ENCODE measurements around the gene AFG1L.

AFG1L gene

GRCh38 chr6:108570517-108570916 lies 275.7 kb downstream of the AFG1L start:
- TF ChIP-seq, protein P1, sequence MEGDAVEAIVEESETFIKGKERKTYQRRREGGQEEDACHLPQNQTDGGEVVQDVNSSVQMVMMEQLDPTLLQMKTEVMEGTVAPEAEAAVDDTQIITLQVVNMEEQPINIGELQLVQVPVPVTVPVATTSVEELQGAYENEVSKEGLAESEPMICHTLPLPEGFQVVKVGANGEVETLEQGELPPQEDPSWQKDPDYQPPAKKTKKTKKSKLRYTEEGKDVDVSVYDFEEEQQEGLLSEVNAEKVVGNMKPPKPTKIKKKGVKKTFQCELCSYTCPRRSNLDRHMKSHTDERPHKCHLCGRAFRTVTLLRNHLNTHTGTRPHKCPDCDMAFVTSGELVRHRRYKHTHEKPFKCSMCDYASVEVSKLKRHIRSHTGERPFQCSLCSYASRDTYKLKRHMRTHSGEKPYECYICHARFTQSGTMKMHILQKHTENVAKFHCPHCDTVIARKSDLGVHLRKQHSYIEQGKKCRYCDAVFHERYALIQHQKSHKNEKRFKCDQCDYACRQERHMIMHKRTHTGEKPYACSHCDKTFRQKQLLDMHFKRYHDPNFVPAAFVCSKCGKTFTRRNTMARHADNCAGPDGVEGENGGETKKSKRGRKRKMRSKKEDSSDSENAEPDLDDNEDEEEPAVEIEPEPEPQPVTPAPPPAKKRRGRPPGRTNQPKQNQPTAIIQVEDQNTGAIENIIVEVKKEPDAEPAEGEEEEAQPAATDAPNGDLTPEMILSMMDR (conservative IDR thresholded peaks at IDR 0.05; ENCODE audit: low read depth, low read length): no peak
- no peak overlapping the region; the same call in 1 of the 2 replicates for H3K27ac ChIP-seq
- no peak overlapping the region for H2AFZ ChIP-seq (ENCODE audit: low read depth)
- H3K9ac ChIP-seq: no peak overlapping the region
- H3K27me3 ChIP-seq (ENCODE audit: insufficient read depth, low read depth): no peaks in the 10 kb centered on the region
- peaks cover 95% of the 10 kb centered on the region for H3K4me1 ChIP-seq (ENCODE audit: low read depth, poor library complexity, severe bottlenecking)
- H4K20me1 ChIP-seq (ENCODE audit: insufficient read depth): peaks cover 27% of the 10 kb centered on the region
- peaks cover 100% of the 10 kb centered on the region for H3K79me2 ChIP-seq (ENCODE audit: insufficient read depth, low read depth)
- no peak overlapping the region for H3K4me2 ChIP-seq
- peaks cover 17% of the 10 kb centered on the region; the same call in 1 of the 2 replicates for H3K36me3 ChIP-seq (ENCODE audit: insufficient read depth)
- no peak overlapping the region for H3K4me3 ChIP-seq (IDR thresholded peaks at IDR 0.05; ENCODE audit: insufficient read depth, low read depth, low read length)

DNA sequence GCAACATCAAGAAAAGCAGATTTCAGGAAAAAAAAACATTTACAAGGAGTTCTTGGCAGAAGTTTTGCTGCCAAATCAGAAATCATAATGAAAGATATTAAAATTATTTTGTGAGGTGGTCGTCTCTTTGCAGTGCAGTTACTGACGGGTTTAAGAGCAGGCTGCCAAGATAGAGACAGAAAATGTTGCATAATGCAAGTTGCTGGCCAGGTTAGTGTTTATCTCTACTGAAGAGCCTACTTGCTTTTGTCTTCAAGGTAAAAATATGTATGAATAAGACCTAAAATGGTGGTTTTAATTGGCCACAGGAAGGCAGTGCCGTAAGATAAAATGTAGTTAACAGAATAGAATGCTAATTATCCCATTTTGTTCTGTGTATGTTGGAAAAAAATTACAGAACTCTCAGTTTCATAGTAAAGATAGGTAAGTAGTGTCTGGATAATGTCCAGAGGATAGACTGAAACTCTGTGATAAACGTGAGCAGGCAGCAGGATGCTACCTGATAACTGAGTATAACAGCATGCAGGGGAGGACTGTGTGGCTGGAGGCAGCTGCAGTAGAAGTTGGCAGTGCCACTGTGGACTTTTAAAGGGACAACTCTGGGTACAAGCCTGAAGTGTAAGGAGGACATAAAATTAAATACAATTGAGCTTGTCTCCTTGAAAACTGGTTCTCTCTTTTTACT lies 279.7 kb downstream of the AFG1L start:
- Histone ChIP-seq H3K4me2 (peak overlapping the region; percentile 26), H3K4me3 (IDR thresholded peaks at IDR 0.05; ENCODE audit: insufficient read depth, low read depth, low read length) (no peak overlapping the region), H3K79me2 (ENCODE audit: insufficient read depth, low read depth) (peaks cover 100% of the 10 kb centered on the region), H4K20me1 (ENCODE audit: insufficient read depth) (peaks cover 40% of the 10 kb centered on the region), H3K36me3 (ENCODE audit: insufficient read depth) (no peaks in the 10 kb centered on the region), H3K27ac (peak overlapping the region; percentile 40; the same call in 1 of the 2 replicates), H3K27me3 (ENCODE audit: insufficient read depth, low read depth) (no peaks in the 10 kb centered on the region), H3K9ac (no peak overlapping the region), H3K4me1 (ENCODE audit: low read depth, poor library complexity, severe bottlenecking) (peaks cover 95% of the 10 kb centered on the region), H2AFZ (ENCODE audit: low read depth) (no peak overlapping the region)
- TF ChIP-seq, protein P1 (conservative IDR thresholded peaks at IDR 0.05; ENCODE audit: low read depth, low read length): no peak

Data from KMS-11 (cell line).